Brain microvascular endothelial cell (primary cell): ENCODE results near the gene NRXN2.

Experiments used
- DNase-seq: peaks from one replicate; pipeline ENCODE4 v3.0.0-alpha.2; 2020
- H3K27ac ChIP-seq: fragments of 250-450 bp; sonication (Bioruptor Pico); 2 replicates; pipeline ENCODE4 v1.5.1; 2020; ENCODE audit warnings: mild to moderate bottlenecking, moderate library complexity
- H3K27me3 ChIP-seq: fragments of 250-450 bp; sonication (Bioruptor Pico); replicated peaks from 2 replicates; pipeline ENCODE4 v1.5.1; 2020; ENCODE audit warnings: mild to moderate bottlenecking
- H3K36me3 ChIP-seq: fragments of 250-450 bp; sonication (Bioruptor Pico); replicated peaks from 2 replicates; pipeline ENCODE4 v1.5.1; 2020; ENCODE audit warnings: mild to moderate bottlenecking
- H3K4me3 ChIP-seq: 2 replicates; pipeline ENCODE4 v1.5.1; 2011; ENCODE audit warnings: low read depth, mild to moderate bottlenecking, control low read depth, low read length, moderate library complexity
- CTCF ChIP-seq: IDR thresholded peaks from 2 replicates; pipeline ENCODE4 v1.5.1; 2011; ENCODE audit warnings: low read depth, mild to moderate bottlenecking, moderate library complexity, low read length, control low read depth, inconsistent platforms; ENCODE audit errors: missing control alignments
- in situ Hi-C: cut with HindIII; loops from 2 replicates; pipeline ENCODE4 v1.10.0; 2017; ENCODE audit warnings: low sequenced_read_pairs, low pct_ligation_motif_present

NRXN2 gene

GRCh38 chr11:64621283-64622019 is 101.5 kb downstream of the NRXN2 start:
- Histone ChIP-seq H3K36me3 (no peaks in the 10 kb centered on the region), H3K27me3 (no peaks in the 10 kb centered on the region), H3K4me3 (no peak overlapping the region), H3K27ac (no peak overlapping the region)
- TF ChIP-seq CTCF: no peak
- in situ Hi-C loops: no loop called here
- DNase-seq: no peak

GRCh38 chr11:64620381-64620971 is 102.5 kb downstream of the NRXN2 start:
- Histone ChIP-seq H3K27ac (no peak overlapping the region), H3K27me3 (no peaks in the 10 kb centered on the region), H3K4me3 (no peak overlapping the region), H3K36me3 (no peaks in the 10 kb centered on the region)
- DNase-seq: no peak
- no peak for TF ChIP-seq CTCF
- in situ Hi-C loops: no loop called here

- DNase-seq: peak; percentile 63
Observed at GRCh38 chr11:64619811-64620380, 103.1 kb downstream of the NRXN2 start.

GRCh38 chr11:64619196-64619595 is 103.8 kb downstream of the NRXN2 start:
- Histone ChIP-seq H3K4me3 (no peak overlapping the region), H3K36me3 (no peaks in the 10 kb centered on the region), H3K27me3 (no peaks in the 10 kb centered on the region), H3K27ac (no peak overlapping the region)
- in situ Hi-C loops: no loop called here
- no peak for DNase-seq
- no peak for TF ChIP-seq CTCF

More at GRCh38 chr11:64619811-64620380, 103.1 kb downstream of the NRXN2 start:
- H3K36me3 ChIP-seq: no peaks in the 10 kb centered on the region
- no peaks in the 10 kb centered on the region for H3K27me3 ChIP-seq
- TF ChIP-seq CTCF: no peak
- H3K4me3 ChIP-seq: no peak overlapping the region
- no peak overlapping the region for H3K27ac ChIP-seq
- in situ Hi-C loops: no loop called here

GRCh38 chr11:64616817-64617216 is 106.2 kb downstream of the NRXN2 start:
- no peak for TF ChIP-seq CTCF
- no peak for DNase-seq
- H3K27ac ChIP-seq: no peak overlapping the region
- H3K4me3 ChIP-seq: no peak overlapping the region
- no peaks in the 10 kb centered on the region for H3K27me3 ChIP-seq
- in situ Hi-C loops: no loop called here
- H3K36me3 ChIP-seq: no peaks in the 10 kb centered on the region

- H3K36me3 ChIP-seq: no peaks in the 10 kb centered on the region
- H3K4me3 ChIP-seq: no peak overlapping the region
- TF ChIP-seq CTCF: no peak
- no peaks in the 10 kb centered on the region for H3K27me3 ChIP-seq
- no peak overlapping the region for H3K27ac ChIP-seq
- in situ Hi-C loops: no loop called here
- no peak for DNase-seq
Observed at GRCh38 chr11:64614917-64615316, 108.1 kb downstream of the NRXN2 start.
